G401.6 (cell line): ENCODE measurements around the gene SMPDL3B.

Experiments
- FAIRE-seq: peaks from 2 replicates; lab custom pipeline; 2012; peaks lifted over from hg19 to GRCh38; lab: Jason Lieb, UNC

SMPDL3B gene, protein sequence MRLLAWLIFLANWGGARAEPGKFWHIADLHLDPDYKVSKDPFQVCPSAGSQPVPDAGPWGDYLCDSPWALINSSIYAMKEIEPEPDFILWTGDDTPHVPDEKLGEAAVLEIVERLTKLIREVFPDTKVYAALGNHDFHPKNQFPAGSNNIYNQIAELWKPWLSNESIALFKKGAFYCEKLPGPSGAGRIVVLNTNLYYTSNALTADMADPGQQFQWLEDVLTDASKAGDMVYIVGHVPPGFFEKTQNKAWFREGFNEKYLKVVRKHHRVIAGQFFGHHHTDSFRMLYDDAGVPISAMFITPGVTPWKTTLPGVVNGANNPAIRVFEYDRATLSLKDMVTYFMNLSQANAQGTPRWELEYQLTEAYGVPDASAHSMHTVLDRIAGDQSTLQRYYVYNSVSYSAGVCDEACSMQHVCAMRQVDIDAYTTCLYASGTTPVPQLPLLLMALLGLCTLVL

DNA sequence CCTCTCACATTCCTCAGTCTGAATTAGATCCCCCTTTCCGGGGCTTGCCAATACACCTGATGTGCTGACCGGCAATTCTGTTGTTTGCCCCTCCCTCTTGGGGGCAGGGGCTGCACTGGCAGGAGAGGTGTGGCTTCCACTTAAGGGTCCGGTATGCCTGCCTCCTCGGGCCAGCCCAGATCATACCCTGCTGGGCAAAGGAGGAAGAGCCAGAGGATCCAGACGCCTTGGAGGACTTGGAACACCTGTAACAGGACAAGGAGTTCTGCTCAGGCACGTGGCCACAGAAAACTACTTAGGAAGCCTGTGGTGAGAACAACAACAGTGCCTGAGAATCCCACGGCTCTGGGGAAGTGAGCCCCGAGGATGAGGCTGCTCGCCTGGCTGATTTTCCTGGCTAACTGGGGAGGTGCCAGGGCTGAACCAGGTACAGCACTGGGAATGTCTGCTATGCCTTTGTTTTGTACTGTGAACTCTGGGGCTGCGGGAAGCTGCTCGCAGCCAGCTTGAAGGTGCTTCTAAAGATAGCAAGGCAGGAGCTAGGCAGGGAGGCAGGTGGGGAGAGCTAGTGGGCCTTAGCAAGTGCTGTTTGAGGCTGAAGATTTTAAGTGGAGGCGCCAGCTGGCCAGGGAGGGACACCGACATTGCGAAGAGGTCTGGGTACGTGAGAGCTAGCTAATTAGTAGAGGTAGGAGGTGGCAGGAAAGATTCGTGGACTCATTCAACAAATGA is at the start of gene SMPDL3B:
SMPDL3B (plus strand) TSS at position 183 of the 732 bp plus-strand sequence; CDS start at position 367, 184 bp downstream.
- no peak for FAIRE-seq

DNA sequence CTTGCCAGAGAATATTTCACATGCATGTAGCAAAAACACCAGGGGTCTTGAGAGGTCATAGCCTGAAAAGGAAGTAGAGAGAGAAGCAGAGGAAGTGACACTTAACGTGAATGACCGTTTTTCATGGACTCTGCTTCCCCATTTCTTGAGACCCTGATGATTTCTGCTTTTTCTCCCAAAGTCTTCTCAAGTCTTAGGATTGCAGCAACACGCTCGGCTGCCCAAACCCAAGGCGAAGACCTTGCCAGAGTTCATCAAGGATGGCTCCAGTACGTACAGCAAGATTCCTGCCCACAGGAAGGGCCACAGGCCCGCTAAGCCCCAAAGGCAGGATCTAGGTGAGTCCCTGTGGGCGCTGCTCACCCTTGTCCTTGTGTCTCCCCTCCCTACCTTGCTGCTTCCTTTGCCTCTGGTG is 49.7 kb upstream of the SMPDL3B start:
- no peak for FAIRE-seq

GRCh38 chr1:27885621-27886352 is 49.0 kb upstream of the SMPDL3B start:
- FAIRE-seq: no peak

- FAIRE-seq: no peak
These were observed 48.5 kb upstream of the SMPDL3B start for GRCh38 chr1:27886353-27886679.

- FAIRE-seq: no peak
These were observed 48.1 kb upstream of the SMPDL3B start for GRCh38 chr1:27886744-27887143.

DNA sequence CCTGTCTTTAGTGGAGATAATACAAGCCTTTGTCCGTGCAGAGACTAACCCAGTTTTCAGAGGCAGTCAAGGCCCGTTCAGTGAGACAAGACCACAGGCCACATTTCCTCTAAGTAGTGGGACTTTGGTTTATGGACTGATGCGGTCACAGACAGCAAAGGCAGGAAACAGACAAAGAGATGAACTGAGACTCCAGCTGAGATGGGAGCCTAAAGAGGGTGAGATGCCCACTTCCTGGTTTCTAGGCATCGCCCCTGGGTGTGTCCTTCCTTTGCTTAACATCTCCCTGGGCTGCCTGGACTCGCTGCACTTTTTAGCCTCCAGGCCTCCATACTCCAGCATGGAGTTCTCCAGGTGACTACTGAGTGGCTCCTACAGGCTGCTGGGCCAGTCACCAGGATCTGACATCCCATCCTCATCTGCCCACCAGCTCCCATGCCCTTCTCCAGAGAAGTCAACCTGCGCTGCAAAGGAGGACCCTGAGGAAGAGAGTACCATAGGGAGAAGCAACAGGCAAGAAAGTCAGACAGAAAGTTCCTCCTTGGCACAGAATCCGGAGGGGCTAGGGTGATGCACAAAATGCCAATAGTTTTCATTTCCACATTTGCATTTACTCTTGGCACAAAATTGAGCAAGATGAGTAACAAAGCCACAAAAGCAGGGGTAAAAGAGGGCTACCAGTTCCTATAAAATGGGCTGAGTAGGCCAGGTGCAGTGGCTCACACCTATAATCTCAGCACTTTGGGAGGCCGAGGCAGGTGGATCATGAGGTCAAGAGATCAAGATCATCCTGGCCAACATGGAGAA is 47.4 kb upstream of the SMPDL3B start:
- FAIRE-seq: no peak

- no peak for FAIRE-seq
These were observed 45.3 kb upstream of the SMPDL3B start for GRCh38 chr1:27889506-27889905.

DNA sequence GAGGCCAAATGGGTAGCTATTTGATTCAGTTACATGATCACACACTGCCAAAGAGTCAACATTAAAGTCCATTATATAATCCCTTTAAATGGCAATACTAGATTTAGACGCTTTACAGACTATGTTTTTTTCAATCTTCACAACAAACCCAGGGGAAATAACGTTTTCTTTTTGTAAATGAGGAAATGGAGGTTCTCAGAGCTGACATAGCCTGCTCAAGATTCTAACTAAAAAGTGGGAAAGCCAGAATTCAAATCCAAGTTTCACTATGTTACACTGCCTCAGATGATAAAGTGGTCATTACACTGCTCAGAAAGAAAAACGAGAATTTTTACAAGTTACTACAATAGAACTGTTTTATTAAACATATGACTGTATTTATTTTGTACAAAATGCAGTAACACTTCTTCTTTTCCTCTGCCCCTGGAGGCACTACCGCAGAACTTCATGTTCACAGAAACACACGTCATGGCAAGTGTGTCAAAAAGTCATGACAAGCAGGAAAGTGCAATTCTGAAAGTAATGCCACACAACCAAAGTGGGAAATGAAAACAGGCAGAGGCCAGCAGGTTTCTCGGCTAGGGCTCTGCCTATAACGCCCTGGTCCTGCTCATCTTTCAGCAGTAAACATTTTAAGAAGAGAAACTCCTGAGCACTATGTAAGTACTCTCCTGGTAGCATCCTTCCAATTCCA is 43.5 kb upstream of the SMPDL3B start:
- no peak for FAIRE-seq

DNA sequence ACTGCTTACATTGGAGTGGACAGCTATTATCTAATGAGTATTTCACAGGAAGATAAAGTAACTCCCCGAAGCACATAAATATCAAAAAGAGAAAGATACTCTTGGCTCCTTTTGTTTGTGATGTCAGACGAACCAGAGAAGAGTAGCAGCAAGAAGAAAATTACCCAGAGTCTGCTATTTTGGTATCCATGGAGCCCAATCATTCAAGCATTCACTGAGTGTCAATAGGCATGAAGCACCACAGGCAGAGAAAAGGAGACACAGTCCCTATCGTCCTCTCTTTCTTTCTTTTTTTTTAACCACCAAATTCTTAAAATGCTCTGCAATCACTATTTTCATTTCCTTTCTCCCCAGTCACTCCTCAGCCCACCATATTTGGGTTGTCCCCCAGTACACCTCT is 40.3 kb upstream of the SMPDL3B start:
- no peak for FAIRE-seq

GRCh38 chr1:27906759-27907158 is 28.0 kb upstream of the SMPDL3B start:
- no peak for FAIRE-seq

- no peak for FAIRE-seq
These were observed 22.4 kb upstream of the SMPDL3B start for GRCh38 chr1:27912429-27912828.

- FAIRE-seq: no peak
These were observed 19.7 kb upstream of the SMPDL3B start for GRCh38 chr1:27915082-27915575.

DNA sequence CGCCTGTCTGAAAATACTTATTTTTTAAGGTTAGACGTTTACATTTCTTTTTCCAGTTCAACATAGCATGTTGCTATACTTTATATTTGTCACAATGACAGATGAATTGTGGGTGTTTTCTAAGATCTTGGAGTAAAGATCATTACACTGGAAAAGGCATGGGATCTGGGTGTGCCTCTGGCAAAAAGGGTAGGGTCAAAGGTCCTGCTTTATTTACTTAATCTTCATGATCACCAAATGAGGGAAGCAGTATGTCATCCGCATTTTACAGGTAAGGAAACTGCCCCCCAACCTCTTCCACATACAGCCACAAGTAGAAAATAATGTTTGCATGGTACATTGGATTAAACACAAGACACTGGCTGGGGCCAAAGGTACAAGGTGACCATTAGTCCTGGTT is 12.5 kb upstream of the SMPDL3B start:
- FAIRE-seq: no peak

- no peak for FAIRE-seq
These were observed 6.4 kb upstream of the SMPDL3B start for GRCh38 chr1:27928216-27928954.

DNA sequence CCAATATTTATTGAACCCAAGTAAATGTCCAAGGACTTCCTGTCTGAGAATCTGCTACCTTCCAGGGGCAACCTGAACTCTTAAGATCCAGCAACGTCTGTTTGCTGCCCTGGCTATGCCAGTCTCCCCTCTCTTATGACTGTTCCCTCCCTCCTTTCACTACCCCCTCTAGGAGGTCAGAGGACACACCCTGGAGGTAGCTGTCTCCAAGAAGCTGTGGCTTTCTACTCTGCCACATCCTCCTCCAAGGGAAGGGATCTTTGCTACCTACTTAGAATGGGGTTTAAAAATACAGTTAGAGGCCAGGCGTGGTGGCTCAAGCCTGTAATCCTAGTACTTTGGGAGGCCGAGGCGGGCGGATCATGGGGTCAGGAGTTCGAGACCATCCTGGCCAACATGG is 3.6 kb upstream of the SMPDL3B start:
- FAIRE-seq: no peak

DNA sequence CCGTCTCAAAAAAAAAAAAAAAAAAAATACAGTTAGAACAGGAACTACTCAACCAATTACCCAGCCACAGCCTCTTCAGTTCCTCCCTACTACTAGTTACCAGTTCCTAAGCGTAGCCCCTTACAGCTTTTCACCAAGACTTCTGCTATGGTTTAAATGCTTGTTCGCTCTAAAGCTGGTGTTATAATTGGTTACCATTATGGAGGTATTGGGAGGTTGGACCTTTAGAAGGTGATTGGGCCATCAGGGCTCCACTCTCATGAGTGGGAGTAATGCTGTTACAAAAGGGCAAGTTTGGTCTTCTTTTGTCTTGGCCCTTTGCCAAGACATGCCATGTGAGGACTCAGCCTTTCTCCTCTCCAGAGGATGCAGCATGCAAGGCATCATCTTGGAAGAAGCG is 3.0 kb upstream of the SMPDL3B start:
- no peak for FAIRE-seq

DNA sequence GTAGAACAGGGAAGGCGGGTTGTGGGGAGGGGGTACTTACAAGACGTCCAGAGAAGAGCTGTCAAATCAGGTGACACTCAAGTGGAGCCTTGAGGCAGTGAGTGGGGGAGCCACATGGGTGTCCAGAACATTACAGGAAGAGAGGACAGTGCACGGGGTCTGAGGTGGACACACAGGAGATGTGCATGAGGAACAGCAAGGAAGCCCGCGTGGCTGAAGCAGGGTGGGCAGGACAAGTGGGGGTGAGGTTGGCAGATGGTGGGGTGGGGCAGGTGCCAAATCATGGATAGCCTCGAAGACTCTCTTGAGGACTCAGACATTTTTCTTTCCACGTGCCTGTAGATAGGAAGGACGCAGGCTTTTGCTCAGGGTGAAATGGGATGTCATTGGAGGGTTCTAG is 921 bp downstream of the SMPDL3B start:
- no peak for FAIRE-seq

- no peak for FAIRE-seq
These were observed 1.6 kb downstream of the SMPDL3B start for GRCh38 chr1:27936370-27936769.

GRCh38 chr1:27937524-27937836 is 2.7 kb downstream of the SMPDL3B start:
- no peak for FAIRE-seq

- no peak for FAIRE-seq
These were observed 3.7 kb downstream of the SMPDL3B start for GRCh38 chr1:27938488-27938887.

GRCh38 chr1:27940297-27940696 is 5.5 kb downstream of the SMPDL3B start:
- FAIRE-seq: no peak
